Measurements from ENCODE around the gene MSL1. TPM values are rescaled to one million over a fixed set of nuclear protein-coding genes. Genes with fewer than 3 reads are reported as not detected.

Gene MSL1
- total RNA-seq, 2 donors from 2014 or later, result 95.4 to 108 TPM

- no peak overlapping the region for H3K27ac Mint-ChIP-seq
- peaks cover 65% of the 10 kb centered on the region for H3K4me1 Mint-ChIP-seq
- WGBS, 2 experiments (ENCODE audit: insufficient coverage in 1 of 2, insufficient read length in 1 of 2), result 89 to 95% methylated on average over 1 to 3 of the region's 3 CpGs
- Histone ChIP-seq H3K4me3 (ENCODE audit: low read length) (no peak overlapping the region), H3K9ac (ENCODE audit: extremely low read depth, low read length, poor library complexity, severe bottlenecking) (no peak overlapping the region), H3K4me1 (ENCODE audit: control insufficient read depth, insufficient read depth, low read length) (peaks cover 11% of the 10 kb centered on the region), H3K27me3 (ENCODE audit: control insufficient read depth, insufficient read depth, low read length, poor library complexity, severe bottlenecking) (peaks cover 36% of the 10 kb centered on the region), H3K36me3 (ENCODE audit: control insufficient read depth, insufficient read depth, low read length) (no peaks in the 10 kb centered on the region), H3K9me3 (ENCODE audit: control insufficient read depth, low read length) (no peaks in the 10 kb centered on the region), H3K27ac (ENCODE audit: low read depth, low read length) (no peak overlapping the region)
- no peak overlapping the region for H3K4me3 Mint-ChIP-seq
- peaks cover 86% of the 10 kb centered on the region for H3K27me3 Mint-ChIP-seq (ENCODE audit: insufficient read depth)
- no peaks in the 10 kb centered on the region for H3K36me3 Mint-ChIP-seq (ENCODE audit: low read depth)
- DNase-seq, result no peak
- no peak for TF ChIP-seq CTCF (conservative IDR thresholded peaks at IDR 0.05)
- peaks cover under 1% of the 10 kb centered on the region for H3K9me3 Mint-ChIP-seq
Measured at GRCh38 chr17:40104594-40105486, 16.9 kb upstream of the MSL1 start.

GRCh38 chr17:40105861-40106759 is 15.7 kb upstream of the MSL1 start:
- H3K4me1 ChIP-seq (ENCODE audit: control insufficient read depth, insufficient read depth, low read length), result peaks cover 9% of the 10 kb centered on the region
- no peak overlapping the region for H3K9ac ChIP-seq (ENCODE audit: extremely low read depth, low read length, poor library complexity, severe bottlenecking)
- no peaks in the 10 kb centered on the region for H3K36me3 ChIP-seq (ENCODE audit: control insufficient read depth, insufficient read depth, low read length)
- TF ChIP-seq CTCF (conservative IDR thresholded peaks at IDR 0.05), result no peak
- WGBS, 2 experiments (ENCODE audit: insufficient coverage in 1 of 2, insufficient read length in 1 of 2), result 88 to 90% methylated on average over 2 to 5 of the region's 5 CpGs
- Mint-ChIP-seq H3K27ac (no peak overlapping the region), H3K9me3 (no peaks in the 10 kb centered on the region), H3K27me3 (ENCODE audit: insufficient read depth) (peaks cover 87% of the 10 kb centered on the region), H3K4me3 (no peak overlapping the region), H3K4me1 (peaks cover 71% of the 10 kb centered on the region), H3K36me3 (ENCODE audit: low read depth) (no peaks in the 10 kb centered on the region)
- no peaks in the 10 kb centered on the region for H3K9me3 ChIP-seq (ENCODE audit: control insufficient read depth, low read length)
- no peak for DNase-seq
- peaks cover 35% of the 10 kb centered on the region for H3K27me3 ChIP-seq (ENCODE audit: control insufficient read depth, insufficient read depth, low read length, poor library complexity, severe bottlenecking)
- no peak overlapping the region for H3K4me3 ChIP-seq (ENCODE audit: low read length)
- H3K27ac ChIP-seq (ENCODE audit: low read depth, low read length), result no peak overlapping the region

- 27 to 43% methylated on average over 6 to 14 of the region's 20 CpGs for WGBS, 2 experiments (ENCODE audit: insufficient coverage in 1 of 2, insufficient read length in 1 of 2)
- Histone ChIP-seq H3K27me3 (ENCODE audit: control insufficient read depth, insufficient read depth, low read length, poor library complexity, severe bottlenecking) (peaks cover 35% of the 10 kb centered on the region), H3K36me3 (ENCODE audit: control insufficient read depth, insufficient read depth, low read length) (no peaks in the 10 kb centered on the region), H3K27ac (ENCODE audit: low read depth, low read length) (peak overlapping the region; percentile 33), H3K9me3 (ENCODE audit: control insufficient read depth, low read length) (no peaks in the 10 kb centered on the region), H3K4me1 (ENCODE audit: control insufficient read depth, insufficient read depth, low read length) (peaks cover 15% of the 10 kb centered on the region), H3K9ac (ENCODE audit: extremely low read depth, low read length, poor library complexity, severe bottlenecking) (no peak overlapping the region), H3K4me3 (ENCODE audit: low read length) (no peak overlapping the region)
- no peak for TF ChIP-seq CTCF (conservative IDR thresholded peaks at IDR 0.05)
- Mint-ChIP-seq H3K27me3 (ENCODE audit: insufficient read depth) (peaks cover 87% of the 10 kb centered on the region), H3K27ac (no peak overlapping the region), H3K4me1 (peaks cover 72% of the 10 kb centered on the region), H3K9me3 (no peaks in the 10 kb centered on the region), H3K36me3 (ENCODE audit: low read depth) (no peaks in the 10 kb centered on the region), H3K4me3 (peak overlapping the region; percentile 25)
- peak; percentile 66 for DNase-seq
Measured at GRCh38 chr17:40106760-40107521, 14.8 kb upstream of the MSL1 start.
